Measurements from ENCODE around the gene NLGN3.

Gene NLGN3

DNA sequence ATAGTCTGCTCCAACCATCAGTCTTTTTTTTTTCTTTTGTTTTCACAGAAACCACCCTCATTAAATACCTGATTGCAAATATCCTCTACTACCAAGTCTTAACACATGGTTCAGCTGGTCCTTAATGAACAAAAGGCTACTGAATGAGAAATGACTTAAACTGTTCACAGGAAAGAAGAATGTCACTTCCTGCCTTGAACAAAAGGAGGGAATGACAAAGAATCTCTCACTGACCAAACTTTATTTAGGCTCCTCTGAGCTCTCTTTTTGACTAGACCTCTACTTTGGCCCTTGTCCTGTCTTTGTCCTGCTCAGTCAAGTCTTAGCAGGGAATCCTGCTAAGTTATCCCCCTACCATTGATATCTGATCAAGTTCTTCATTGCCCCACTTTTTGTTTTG, 46.6 kb downstream of the NLGN3 start:
- no peak overlapping the region for H3K4me2 ChIP-seq (ENCODE audit: low read length)
- no peaks in the 10 kb centered on the region for H4K20me1 ChIP-seq (ENCODE audit: insufficient read depth, low read length)
- H3K4me3 ChIP-seq (ENCODE audit: low read length) = no peak overlapping the region
- peaks cover 7% of the 10 kb centered on the region for H3K36me3 ChIP-seq (replicated peaks; ENCODE audit: low read depth, low read length)
- no peaks in the 10 kb centered on the region for H3K9me3 ChIP-seq (ENCODE audit: insufficient read depth, low read length)
- peaks cover 40% of the 10 kb centered on the region for H3K79me2 ChIP-seq (ENCODE audit: low read length)
- no peak for TF ChIP-seq EZH2phosphoT487 (IDR thresholded peaks at IDR 0.05; ENCODE audit: low read depth)
- TF ChIP-seq, protein P1, sequence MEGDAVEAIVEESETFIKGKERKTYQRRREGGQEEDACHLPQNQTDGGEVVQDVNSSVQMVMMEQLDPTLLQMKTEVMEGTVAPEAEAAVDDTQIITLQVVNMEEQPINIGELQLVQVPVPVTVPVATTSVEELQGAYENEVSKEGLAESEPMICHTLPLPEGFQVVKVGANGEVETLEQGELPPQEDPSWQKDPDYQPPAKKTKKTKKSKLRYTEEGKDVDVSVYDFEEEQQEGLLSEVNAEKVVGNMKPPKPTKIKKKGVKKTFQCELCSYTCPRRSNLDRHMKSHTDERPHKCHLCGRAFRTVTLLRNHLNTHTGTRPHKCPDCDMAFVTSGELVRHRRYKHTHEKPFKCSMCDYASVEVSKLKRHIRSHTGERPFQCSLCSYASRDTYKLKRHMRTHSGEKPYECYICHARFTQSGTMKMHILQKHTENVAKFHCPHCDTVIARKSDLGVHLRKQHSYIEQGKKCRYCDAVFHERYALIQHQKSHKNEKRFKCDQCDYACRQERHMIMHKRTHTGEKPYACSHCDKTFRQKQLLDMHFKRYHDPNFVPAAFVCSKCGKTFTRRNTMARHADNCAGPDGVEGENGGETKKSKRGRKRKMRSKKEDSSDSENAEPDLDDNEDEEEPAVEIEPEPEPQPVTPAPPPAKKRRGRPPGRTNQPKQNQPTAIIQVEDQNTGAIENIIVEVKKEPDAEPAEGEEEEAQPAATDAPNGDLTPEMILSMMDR (IDR thresholded peaks at IDR 0.05; ENCODE audit: low read depth, low read length) = no peak
- no peaks in the 10 kb centered on the region for H3K27me3 ChIP-seq (ENCODE audit: low read depth, low read length)
- no peak overlapping the region for H2AFZ ChIP-seq (ENCODE audit: low read depth, low read length)
- H3K4me1 ChIP-seq (ENCODE audit: low read length) = peaks cover 6% of the 10 kb centered on the region
- no peak overlapping the region for H3K27ac ChIP-seq (ENCODE audit: low read length)
- no peak overlapping the region for H3K9ac ChIP-seq (ENCODE audit: low read length)

DNA sequence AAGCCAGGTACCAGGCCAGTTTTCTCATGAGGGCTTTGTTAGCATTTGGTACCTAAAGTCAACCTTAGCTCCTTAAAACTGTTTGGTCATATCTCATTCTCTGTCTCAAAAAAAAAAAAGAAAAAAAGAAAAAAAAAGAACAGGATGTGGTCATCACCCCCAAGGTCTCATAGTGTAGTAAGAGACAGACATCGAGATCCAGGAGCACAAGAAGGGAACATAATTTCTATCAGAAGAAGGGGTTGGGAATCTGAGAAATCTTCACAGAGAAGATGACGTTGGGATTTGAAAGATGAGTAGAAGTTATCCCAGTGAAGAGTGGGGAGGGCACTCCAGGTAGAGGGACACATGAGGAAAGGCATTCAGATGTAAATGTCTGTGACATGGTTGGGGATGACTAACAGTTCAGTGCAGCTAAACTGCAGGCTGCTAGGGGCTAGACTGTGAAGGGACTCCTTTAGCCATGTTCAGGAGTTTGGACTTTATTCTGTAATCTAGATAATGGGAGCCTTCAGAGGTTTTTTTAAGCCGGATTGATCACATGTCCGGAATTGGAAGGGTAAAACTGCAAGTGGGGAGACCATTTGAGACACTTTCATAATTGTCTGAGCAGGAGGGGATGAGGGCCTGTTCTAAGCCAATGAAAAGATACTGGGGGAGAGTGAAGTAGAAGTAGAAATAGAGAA, 51.5 kb downstream of the NLGN3 start:
- Histone ChIP-seq H3K36me3 (replicated peaks; ENCODE audit: low read depth, low read length) (peaks cover 8% of the 10 kb centered on the region), H4K20me1 (ENCODE audit: insufficient read depth, low read length) (no peaks in the 10 kb centered on the region), H2AFZ (ENCODE audit: low read depth, low read length) (no peak overlapping the region), H3K4me2 (ENCODE audit: low read length) (peak overlapping the region; percentile 84), H3K9ac (ENCODE audit: low read length) (peak overlapping the region; percentile 92; the same call in 1 of the 2 replicates), H3K79me2 (ENCODE audit: low read length) (peaks cover 41% of the 10 kb centered on the region), H3K27ac (ENCODE audit: low read length) (no peak overlapping the region), H3K4me3 (ENCODE audit: low read length) (peak overlapping the region; percentile 84), H3K4me1 (ENCODE audit: low read length) (peaks cover 34% of the 10 kb centered on the region), H3K27me3 (ENCODE audit: low read depth, low read length) (no peaks in the 10 kb centered on the region), H3K9me3 (ENCODE audit: insufficient read depth, low read length) (no peaks in the 10 kb centered on the region)
- TF ChIP-seq, protein P1 (IDR thresholded peaks at IDR 0.05; ENCODE audit: low read depth, low read length) = no peak
- no peak for TF ChIP-seq EZH2phosphoT487 (IDR thresholded peaks at IDR 0.05; ENCODE audit: low read depth)

DNA sequence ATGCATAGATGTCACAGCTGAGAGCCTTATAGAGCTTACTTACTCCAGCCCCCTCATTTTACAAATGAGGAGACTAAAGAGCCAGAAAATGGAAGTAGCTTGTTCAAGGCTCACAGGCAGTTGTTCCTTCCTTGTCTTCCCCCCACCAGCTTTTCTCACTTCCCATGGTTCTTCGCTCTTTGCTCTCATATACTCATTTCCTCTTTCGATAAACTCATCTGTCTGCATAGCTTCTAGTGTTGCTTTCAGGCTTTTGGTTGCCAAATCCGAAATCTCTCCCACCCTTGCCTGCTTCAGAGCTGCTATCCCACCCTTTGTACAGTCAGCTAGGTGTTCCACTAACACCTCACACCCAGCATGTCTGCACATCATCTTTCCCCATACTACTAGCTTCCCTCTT, 53.4 kb downstream of the NLGN3 start:
- Histone ChIP-seq H2AFZ (ENCODE audit: low read depth, low read length) (peak overlapping the region; percentile 22; the same call in 1 of the 2 replicates), H3K27me3 (ENCODE audit: low read depth, low read length) (no peaks in the 10 kb centered on the region)

More for the DNA sequence above, 53.4 kb downstream of the NLGN3 start:
- H3K27ac ChIP-seq (ENCODE audit: low read length) = peak overlapping the region; percentile 88
- no peaks in the 10 kb centered on the region for H3K9me3 ChIP-seq (ENCODE audit: insufficient read depth, low read length)
- TF ChIP-seq EZH2phosphoT487 (IDR thresholded peaks at IDR 0.05; ENCODE audit: low read depth) = no peak
- TF ChIP-seq, protein P1 (IDR thresholded peaks at IDR 0.05; ENCODE audit: low read depth, low read length) = no peak
- peak overlapping the region; percentile 84 for H3K4me2 ChIP-seq (ENCODE audit: low read length)
- H3K36me3 ChIP-seq (replicated peaks; ENCODE audit: low read depth, low read length) = peaks cover 8% of the 10 kb centered on the region
- H4K20me1 ChIP-seq (ENCODE audit: insufficient read depth, low read length) = no peaks in the 10 kb centered on the region
- peaks cover 34% of the 10 kb centered on the region for H3K4me1 ChIP-seq (ENCODE audit: low read length)
- peak overlapping the region; percentile 84 for H3K4me3 ChIP-seq (ENCODE audit: low read length)
- H3K79me2 ChIP-seq (ENCODE audit: low read length) = peaks cover 34% of the 10 kb centered on the region
- H3K9ac ChIP-seq (ENCODE audit: low read length) = peak overlapping the region; percentile 92
